SK-N-SH (cell line): ENCODE results near the gene ORMDL1. TPM values are rescaled to one million over a fixed set of nuclear protein-coding genes. Genes with fewer than 3 reads are reported as not detected.

Experiments
- CTCF ChIA-PET: fragments of 300-600, 350-600 bp; formaldehyde crosslinking; extraction: SDS; loops from one replicate; lab custom pipeline; 2021; lab: Yijun Ruan, JAX
- POLR2A ChIA-PET: fragments of 350-600 bp; sonication (Branson Sonifier 250); formaldehyde crosslinking; extraction: SDS; loops from one replicate; lab custom pipeline; 2020; ENCODE audit warnings: antibody characterized with exemption, inconsistent platforms; lab: Yijun Ruan, JAX
- DNase-seq: peaks from one replicate; pipeline ENCODE4 v3.0.0; 2012
- H2AFZ ChIP-seq: fragments of 200-600 bp; sonication (generic); 2 replicates; pipeline ENCODE4 v1.8.1; 2016; ENCODE audit warnings: antibody characterized with exemption, mild to moderate bottlenecking, low read depth
- H3F3A ChIP-seq: fragments of 200-600 bp; sonication (generic); replicated peaks from 2 replicates; pipeline ENCODE3; 2016; ENCODE audit warnings: antibody characterized with exemption, mild to moderate bottlenecking; ENCODE audit not compliant: insufficient read depth
- H3K27ac ChIP-seq, 2 experiments: fragments of 200-500 bp in 1 of 2; fragments of 200-600 bp in 1 of 2; sonication (Bioruptor generic) in 1 of 2; sonication (generic), shearing (Covaris generic) in 1 of 2; 2 replicates each; pipeline versions ENCODE4 v1.5.1 to v1.6.1; 2014 to 2016; ENCODE audit warnings: low read depth in 2 of 2, inconsistent platforms in 1 of 2, low read length in 1 of 2, mild to moderate bottlenecking in 1 of 2, mixed read lengths in 1 of 2
- H3K27me3 ChIP-seq: fragments of 200-600 bp; sonication (generic), shearing (Covaris generic); 2 replicates; pipeline ENCODE4 v1.6.1; 2016; ENCODE audit warnings: mixed run types; ENCODE audit not compliant: insufficient read depth
- H3K36me3 ChIP-seq, 2 experiments: fragments of 200-500 bp in 1 of 2; fragments of 200-600 bp in 1 of 2; sonication (Bioruptor generic) in 1 of 2; sonication (generic) in 1 of 2; replicated peaks in 1 of 2; 2 replicates each; pipeline versions ENCODE3 to v1.5.1; 2014 to 2016; ENCODE audit warnings: low read length in 1 of 2, mild to moderate bottlenecking in 1 of 2; ENCODE audit not compliant: insufficient read depth in 2 of 2, control insufficient read depth in 1 of 2
- H3K4me1 ChIP-seq, 2 experiments: fragments of 200-500 bp in 1 of 2; fragments of 200-600 bp in 1 of 2; sonication (Bioruptor generic) in 1 of 2; sonication (generic), shearing (Covaris generic) in 1 of 2; 2 replicates each; pipeline versions ENCODE4 v1.5.1 to v1.6.1; 2014 to 2016; ENCODE audit warnings: low read depth in 1 of 2, low read length in 1 of 2, mixed run types in 1 of 2; ENCODE audit not compliant: insufficient read depth in 2 of 2, control insufficient read depth in 1 of 2
- H3K4me2 ChIP-seq: fragments of 200-600 bp; sonication (generic), shearing (Covaris generic); 2 replicates; pipeline ENCODE4 v1.6.1; 2017; ENCODE audit warnings: mixed run types
- H3K4me3 ChIP-seq, 2 experiments: fragments of 200-500 bp in 1 of 2; fragments of 200-600 bp in 1 of 2; sonication (Bioruptor generic) in 1 of 2; sonication (generic), shearing (Covaris generic) in 1 of 2; 2 replicates each; pipeline versions ENCODE4 v1.5.1 to v1.8.1; 2014 to 2016; ENCODE audit warnings: low read depth in 2 of 2, inconsistent platforms in 1 of 2, low read length in 1 of 2, mild to moderate bottlenecking in 1 of 2, mixed read lengths in 1 of 2, moderate library complexity in 1 of 2
- H3K79me2 ChIP-seq: fragments of 200-600 bp; sonication (generic); 2 replicates; pipeline ENCODE4 v1.8.1; 2017; ENCODE audit warnings: mild to moderate bottlenecking; ENCODE audit not compliant: insufficient read depth
- H3K9ac ChIP-seq: fragments of 200-600 bp; sonication (generic); 2 replicates; pipeline ENCODE4 v1.6.1; 2017; ENCODE audit warnings: mixed run types
- H3K9me2 ChIP-seq: fragments of 200-600 bp; sonication (generic); 2 replicates; pipeline ENCODE4 v1.6.1; 2017; ENCODE audit warnings: mixed run types
- H3K9me3 ChIP-seq: fragments of 200-600 bp; sonication (generic); 2 replicates; pipeline ENCODE4 v1.6.1; 2017; ENCODE audit warnings: mixed run types, mild to moderate bottlenecking, moderate library complexity
- H4K20me1 ChIP-seq: fragments of 200-600 bp; sonication (generic); 2 replicates; pipeline ENCODE4 v1.6.1; 2017; ENCODE audit warnings: mild to moderate bottlenecking, mixed run types; ENCODE audit not compliant: insufficient read depth
- CTCF ChIP-seq: fragments of 200-600 bp; sonication (generic); IDR thresholded peaks from 2 replicates; pipeline ENCODE4 v1.6.1; 2017; ENCODE audit warnings: antibody characterized with exemption, mild to moderate bottlenecking, moderate library complexity
- EP300 ChIP-seq, 2 experiments: IDR thresholded peaks; 2 replicates each; pipeline versions ENCODE4 v1.4.0 to v1.6.1; 2012; ENCODE audit warnings: borderline replicate concordance in 1 of 2, low read depth in 1 of 2, low read length in 1 of 2
- GABPA ChIP-seq: IDR thresholded peaks from 2 replicates; pipeline ENCODE4 v1.4.0; 2012; ENCODE audit warnings: low read depth, mild to moderate bottlenecking
- JUND ChIP-seq: IDR thresholded peaks from 2 replicates; pipeline ENCODE4 v1.4.0; 2012
- MXI1 ChIP-seq: IDR thresholded peaks from 2 replicates; pipeline ENCODE4 v1.6.1; 2012; ENCODE audit warnings: mild to moderate bottlenecking, low read depth, low read length, improper control_type of control experiment
- NFIC ChIP-seq: IDR thresholded peaks from 2 replicates; pipeline ENCODE4 v1.4.0; 2012; ENCODE audit warnings: borderline replicate concordance
- RCOR1 ChIP-seq: fragments of 150-350 bp; IDR thresholded peaks from 2 replicates; pipeline ENCODE4 v1.6.1; 2017; ENCODE audit warnings: antibody characterized with exemption, low read length
- TCF12 ChIP-seq: IDR thresholded peaks from 2 replicates; pipeline ENCODE4 v1.4.0; 2012
- WGBS: methylation state at CpG from one replicate; pipeline ENCODE4 v1.1.6; 2017; ENCODE audit warnings: low lambda C conversion rate; 5-methylcytosine and 5-hydroxymethylcytosine counted together
- polyA plus RNA-seq, 3 experiments: library from polyadenylated mRNA; depleted of rRNA; stranded (reverse); fragments of >200 nt; gene quantifications; 2 replicates each; pipeline ENCODE4 v1.2.3, GENCODE V29; 2012

ORMDL1 gene
- polyA plus RNA-seq, 1 of the 3 experiments (the other 2 are of a cell fraction), result 99.2 TPM

GRCh38 chr2:189783451-189783926 is 650 bp downstream of the ORMDL1 start:
- ChIA-PET CTCF (interaction anchor here (1.1 to 2.4 kb wide), 2 partner anchors 17 to 21 kb away, joined by 3 to 7 read pairs; partner anchors contain the start of gene OSGEPL1), POLR2A (interaction anchor here (0.7 to 1.9 kb wide), 4 partner anchors 10 to 123 kb away, joined by 3 to 31 read pairs (median 6); partner anchors contain the start of genes ASNSD1 and OSGEPL1)
- DNase-seq, result peak; percentile 40
- TF ChIP-seq GABPA, result peak; percentile 77
- no peak for TF ChIP-seq RCOR1
- Histone ChIP-seq H3K36me3 (peaks cover 37 to 40% of the 10 kb centered on the region in 2 experiments), H3K4me2 (peak overlapping the region; percentile 72), H3K27me3 (no peaks in the 10 kb centered on the region), H3K9ac (peak overlapping the region; percentile 74), H4K20me1 (no peaks in the 10 kb centered on the region; the same call in 1 of the 2 replicates), H3K9me3 (no peaks in the 10 kb centered on the region), H2AFZ (peak overlapping the region; percentile 88), H3K27ac (peak overlapping the region; percentile 93 to 94), H3K9me2 (no peaks in the 10 kb centered on the region), H3K4me1 (peaks cover 3 to 8% of the 10 kb centered on the region in 2 experiments), H3K4me3 (peak overlapping the region; percentile 80 to 94), H3F3A (peaks cover 18% of the 10 kb centered on the region), H3K79me2 (peaks cover 91% of the 10 kb centered on the region)
- WGBS, result under 1% methylated on average over 14 of the region's 17 CpGs

- peak overlapping the region; percentile 80 to 94 for H3K4me3 ChIP-seq
- POLR2A ChIA-PET, result no interaction called here
Measured at GRCh38 chr2:189782221-189782671, 1.9 kb downstream of the ORMDL1 start.

More at GRCh38 chr2:189782221-189782671, 1.9 kb downstream of the ORMDL1 start:
- H3K4me1 ChIP-seq, result peaks cover 3 to 8% of the 10 kb centered on the region in 2 experiments
- H3K9me3 ChIP-seq, result no peaks in the 10 kb centered on the region
- H3K27ac ChIP-seq, result peak overlapping the region in 1 of 2 experiments; percentile 93; a peak in 1 of 4 replicates
- peak overlapping the region; percentile 72 for H3K4me2 ChIP-seq
- H3K9ac ChIP-seq, result peak overlapping the region; percentile 74; the same call in 1 of the 2 replicates
- H3F3A ChIP-seq, result peaks cover 18% of the 10 kb centered on the region
- DNase-seq, result no peak
- 47% methylated on average over 4 of the region's 4 CpGs for WGBS
- H3K27me3 ChIP-seq, result no peaks in the 10 kb centered on the region
- no peak for TF ChIP-seq JUND
- no peak for TF ChIP-seq TCF12
- no peak for TF ChIP-seq EP300 (IDR thresholded peaks at IDR 0.05; ENCODE audit: borderline replicate concordance in 1 of 2, low read depth in 1 of 2, low read length in 1 of 2)
- no peak for TF ChIP-seq CTCF
- TF ChIP-seq MXI1, result no peak
- no peak for TF ChIP-seq NFIC
- TF ChIP-seq, all 33 proteins: peak for 0
- Histone ChIP-seq H2AFZ (no peak overlapping the region), H3K79me2 (peaks cover 91% of the 10 kb centered on the region), H3K36me3 (peaks cover 33 to 52% of the 10 kb centered on the region in 2 experiments), H3K9me2 (no peaks in the 10 kb centered on the region), H4K20me1 (no peaks in the 10 kb centered on the region)
- CTCF ChIA-PET, result interaction anchor here (2.4 kb wide), 1 partner anchor 19 kb away, joined by 7 read pairs; the partner anchor contains the start of gene OSGEPL1
